Panc1 (cell line): Measurements from ENCODE around the gene GIT1. TPM values are rescaled to one million over a fixed set of nuclear protein-coding genes. Genes with fewer than 3 reads are reported as not detected.

Experiments used
- ATAC-seq: fragments of 200-7000 bp; cut with Tn5 transposase; 2 replicates; pipeline ENCODE4 v1.9.1; 2020; ENCODE audit warnings: mild to moderate bottlenecking, moderate library complexity
- BruUV-seq: library from RNA; stranded (reverse); fragments of 400-500 nt; replicated peaks from 2 replicates; lab custom pipeline; 2021; lab: Mats Ljungman, UMichigan
- CTCF ChIA-PET: fragments of 300-600 bp; sonication (Branson Sonifier 250); formaldehyde crosslinking; loops from one replicate; lab custom pipeline; 2022; ENCODE audit warnings: antibody characterized with exemption; lab: Charles Lee
- POLR2A ChIA-PET: fragments of 300-600 bp; sonication (Branson Sonifier 250); formaldehyde crosslinking; loops from one replicate; lab custom pipeline; 2022; ENCODE audit warnings: antibody characterized with exemption; lab: Charles Lee
- DNase-seq: peaks from one replicate; pipeline ENCODE4 v3.0.0-alpha.2; 2010; ENCODE audit warnings: low read depth, low spot score
- H3K27ac ChIP-seq: 2 replicates; pipeline ENCODE4 v1.5.1; 2011; ENCODE audit warnings: mild to moderate bottlenecking, low read length, inconsistent platforms
- H3K27me3 ChIP-seq: fragments of 200-500 bp; sonication (Bioruptor generic); 2 replicates; pipeline ENCODE4 v1.6.0; 2014; ENCODE audit warnings: low read length, inconsistent platforms; ENCODE audit not compliant: control insufficient read depth, insufficient read depth
- H3K36me3 ChIP-seq: fragments of 200-500 bp; sonication (Bioruptor generic); 2 replicates; pipeline ENCODE4 v1.5.1; 2014; ENCODE audit warnings: inconsistent platforms, mild to moderate bottlenecking, low read length, moderate library complexity; ENCODE audit not compliant: control insufficient read depth, insufficient read depth
- H3K4me1 ChIP-seq: 2 replicates; pipeline ENCODE4 v1.5.1; 2011; ENCODE audit warnings: inconsistent platforms, mild to moderate bottlenecking, low read length, moderate library complexity; ENCODE audit not compliant: control insufficient read depth, insufficient read depth
- H3K4me3 ChIP-seq, 2 experiments: 2 replicates each; pipeline ENCODE4 v1.5.1; 2011 to 2012; ENCODE audit warnings: low read depth in 2 of 2, low read length in 2 of 2, mild to moderate bottlenecking in 2 of 2, inconsistent platforms in 1 of 2, moderate library complexity in 1 of 2
- H3K9me3 ChIP-seq: fragments of 200-500 bp; sonication (Bioruptor generic); 2 replicates; pipeline ENCODE4 v1.5.1; 2014; ENCODE audit warnings: low read depth, mild to moderate bottlenecking, inconsistent platforms, low read length, moderate library complexity; ENCODE audit not compliant: control insufficient read depth, insufficient read depth
- CTCF ChIP-seq: fragments of 450-650 bp; IDR thresholded peaks from 2 replicates; pipeline ENCODE4 v1.5.1; 2017; ENCODE audit warnings: mild to moderate bottlenecking
- POLR2AphosphoS5 ChIP-seq: IDR thresholded peaks from 2 replicates; pipeline ENCODE4 v1.6.1; 2012; ENCODE audit warnings: mild to moderate bottlenecking, low read depth, low read length, moderate library complexity
- REST ChIP-seq, 2 experiments: IDR thresholded peaks; 2 replicates each; pipeline ENCODE4 v1.6.1; 2011 to 2012; ENCODE audit warnings: low read depth in 2 of 2, control low read depth in 1 of 2, low read length in 1 of 2, mild to moderate bottlenecking in 1 of 2, moderate library complexity in 1 of 2; ENCODE audit not compliant: insufficient read depth in 1 of 2
- SIN3A ChIP-seq: IDR thresholded peaks from 2 replicates; pipeline ENCODE4 v1.6.1; 2012; ENCODE audit warnings: low read depth, mild to moderate bottlenecking, low read length, moderate library complexity, borderline replicate concordance; ENCODE audit not compliant: insufficient read depth
- TCF7L2 ChIP-seq: IDR thresholded peaks from 2 replicates; pipeline ENCODE4 v1.6.1; 2011; ENCODE audit warnings: mild to moderate bottlenecking, low read depth, low read length, inconsistent platforms
- in situ Hi-C: cut with HindIII; loops from 2 replicates; pipeline ENCODE4 v1.10.0; 2016; ENCODE audit warnings: low sequenced_read_pairs, low pct_unique_long_range_greater_than_20kb
- intact Hi-C: fragments of 100-400 bp; cut with micrococcal nuclease; formaldehyde crosslinking; loops from one replicate; pipeline ENCODE4 v1.10.0; 2022; ENCODE audit not compliant: unreplicated experiment
- total RNA-seq: library from RNA; stranded (reverse); gene quantifications from one replicate; pipeline ENCODE4 v1.2.1, GENCODE V29; 2021; ENCODE audit not compliant: unreplicated experiment

The GIT1 gene
- total RNA-seq, 1 experiment from 2014 or later, result 94.6 TPM

- Histone ChIP-seq H3K36me3 (no peaks in the 10 kb centered on the region), H3K9me3 (no peaks in the 10 kb centered on the region), H3K27me3 (no peaks in the 10 kb centered on the region), H3K4me3 (peak within 1 kb of the TSS; percentile 81 to 88), H3K27ac (peak within 1 kb of the TSS; percentile 92), H3K4me1 (peaks cover 14% of the 10 kb centered on the region)
- ATAC-seq (peak; percentile 68), DNase-seq (no peak)
- TF ChIP-seq POLR2AphosphoS5 (0 out of 2 replicates have a peak, but pooled peaks have one; percentile 47), CTCF (no peak), TCF7L2 (peak; percentile 21; the same call in 1 of the 2 replicates), REST (IDR thresholded peaks at IDR 0.05; ENCODE audit: insufficient read depth in 1 of 2, low read depth in 2 of 2, low read length in 1 of 2) (no peak), SIN3A (no peak; the same call in 1 of the 2 replicates)
- ChIA-PET POLR2A (interaction anchor here (0.6 kb wide), 1 partner anchor 25 kb away, joined by 3 read pairs; no protein-coding TSS in a partner anchor), CTCF (interaction anchor here (0.6 to 1.6 kb wide), 2 partner anchors 197 to 225 kb away, joined by 8 to 17 read pairs; no protein-coding TSS in a partner anchor)
- no TSS peak for BruUV-seq
- intact Hi-C loops, result no loop called here
- in situ Hi-C loops, result no loop called here
These were observed 22.8 kb downstream of the GIT1 start, which contains the start of gene ABHD15 for GRCh38 chr17:29566473-29567303. TSS of gene ABHD15 (minus strand) at chr17:29567037. CDS start at chr17:29566966, 71 bp downstream.

- Histone ChIP-seq H3K4me1 (peaks cover 14% of the 10 kb centered on the region), H3K36me3 (no peaks in the 10 kb centered on the region), H3K27ac (peak overlapping the region; percentile 78), H3K9me3 (no peaks in the 10 kb centered on the region), H3K4me3 (peak overlapping the region; percentile 81), H3K27me3 (no peaks in the 10 kb centered on the region)
- no peak for DNase-seq
- no TSS peak for BruUV-seq
- intact Hi-C loops (no loop called here), in situ Hi-C loops (no loop called here)
- peak; percentile 35 for ATAC-seq
- CTCF ChIA-PET, result interaction anchor here (0.5 to 1.6 kb wide), 3 partner anchors 181 to 226 kb away, joined by 3 to 17 read pairs (median 8); no protein-coding TSS in a partner anchor
- POLR2A ChIA-PET, result interaction anchor here (0.5 kb wide), 1 partner anchor 74 kb away, joined by 3 read pairs; no protein-coding TSS in a partner anchor
- no peak for TF ChIP-seq POLR2AphosphoS5
- TF ChIP-seq TCF7L2, result no peak
- 0 out of 2 replicates have a peak, but pooled peaks have one; percentile 38 for TF ChIP-seq SIN3A
- TF ChIP-seq CTCF, result peak; percentile 75
- no peak for TF ChIP-seq REST (IDR thresholded peaks at IDR 0.05; ENCODE audit: insufficient read depth in 1 of 2, low read depth in 2 of 2, low read length in 1 of 2)
These were observed 23.6 kb downstream of the GIT1 start for GRCh38 chr17:29565643-29566472.
